CD4-positive, alpha-beta T cell treated with Interleukin-15 for 1 hour (primary cell): ENCODE measurements around the gene GOLGA8T.
A peak's percentile ranks its signal among the peaks of the same experiment; 100 is the strongest.
"Not testable (repeated sequence)": the region's sequence is repeated elsewhere in the genome, so short reads cannot be mapped to it uniquely, and the experiment has no call there.

Experiments
- DNase-seq: peaks from one replicate; pipeline ENCODE4 v3.0.0-alpha.2; 2020

GOLGA8T gene

GRCh38 chr15:30134751-30135150 is at the start of gene GOLGA8T:
Gene GOLGA8T (plus strand): TSS chr15:30135051. CDS start chr15:30135149, 98 bp downstream.
- DNase-seq: not testable (repeated sequence)

GRCh38 chr15:30097827-30098226 is 37.0 kb upstream of the GOLGA8T start:
- not testable (repeated sequence) for DNase-seq

- DNase-seq: not testable (repeated sequence)
Measured at GRCh38 chr15:30102890-30103289, 32.0 kb upstream of the GOLGA8T start.

- DNase-seq: not testable (repeated sequence)
Measured at GRCh38 chr15:30103941-30104507, 30.8 kb upstream of the GOLGA8T start.

GRCh38 chr15:30110591-30110990 is 24.3 kb upstream of the GOLGA8T start:
- DNase-seq: not testable (repeated sequence)

GRCh38 chr15:30130066-30130465 is 4.8 kb upstream of the GOLGA8T start:
- not testable (repeated sequence) for DNase-seq

- not testable (repeated sequence) for DNase-seq
Measured at GRCh38 chr15:30143246-30143645, 8.4 kb downstream of the GOLGA8T start.

- DNase-seq: not testable (repeated sequence)
Measured at GRCh38 chr15:30149891-30150290, 15.0 kb downstream of the GOLGA8T start.

GRCh38 chr15:30162479-30163357 is 27.9 kb downstream of the GOLGA8T start:
- DNase-seq: not testable (repeated sequence)

- DNase-seq: not testable (repeated sequence)
Measured at GRCh38 chr15:30163759-30164158, 28.9 kb downstream of the GOLGA8T start.

- not testable (repeated sequence) for DNase-seq
Measured at GRCh38 chr15:30164257-30164656, 29.4 kb downstream of the GOLGA8T start.

GRCh38 chr15:30167403-30167802 is 32.6 kb downstream of the GOLGA8T start:
- DNase-seq: not testable (repeated sequence)

- DNase-seq: not testable (repeated sequence)
Measured at GRCh38 chr15:30167886-30168285, 33.0 kb downstream of the GOLGA8T start.

GRCh38 chr15:30171452-30171851 is 36.6 kb downstream of the GOLGA8T start:
- DNase-seq: not testable (repeated sequence)

- peak; percentile 77 for DNase-seq
Measured at GRCh38 chr15:30173041-30173608, 38.3 kb downstream of the GOLGA8T start.

- not testable (repeated sequence) for DNase-seq
Measured at GRCh38 chr15:30175291-30175690, 40.4 kb downstream of the GOLGA8T start.

- DNase-seq: not testable (repeated sequence)
Measured at GRCh38 chr15:30176613-30177012, 41.8 kb downstream of the GOLGA8T start.

- not testable (repeated sequence) for DNase-seq
Measured at GRCh38 chr15:30179814-30180213, 45.0 kb downstream of the GOLGA8T start.

- not testable (repeated sequence) for DNase-seq
Measured at GRCh38 chr15:30185495-30185894, 50.6 kb downstream of the GOLGA8T start.

GRCh38 chr15:30187429-30187828 is 52.6 kb downstream of the GOLGA8T start:
- DNase-seq: not testable (repeated sequence)

GRCh38 chr15:30189754-30190153 is 54.9 kb downstream of the GOLGA8T start:
- DNase-seq: not testable (repeated sequence)

GRCh38 chr15:30191143-30191542 is 56.3 kb downstream of the GOLGA8T start:
- not testable (repeated sequence) for DNase-seq

GRCh38 chr15:30191639-30192038 is 56.8 kb downstream of the GOLGA8T start:
- DNase-seq: not testable (repeated sequence)
